HepG2 (cell line): ENCODE measurements around the gene ZNF382. TPM values are rescaled to one million over a fixed set of nuclear protein-coding genes. Genes with fewer than 3 reads are reported as not detected.

Experiments used
- CHCHD3 ChIP-seq: sonication (generic); formaldehyde crosslinking; IDR thresholded peaks from 2 replicates; pipeline ENCODE4 v1.8.0; 2022; ENCODE audit warnings: mild to moderate bottlenecking, missing genetic modification reagents, moderate library complexity
- KAT2B ChIP-seq: fragments of 150-350 bp; IDR thresholded peaks from 2 replicates; pipeline ENCODE4 v1.6.1; 2014; ENCODE audit warnings: low read depth, low read length, borderline replicate concordance
- KLF15 ChIP-seq: sonication (generic); formaldehyde crosslinking; IDR thresholded peaks from 2 replicates; pipeline ENCODE4 v1.8.1; 2023; ENCODE audit warnings: borderline replicate concordance, mild to moderate bottlenecking, inconsistent platforms, missing genetic modification reagents, mixed read lengths
- MATR3 ChIP-seq: sonication (generic); formaldehyde crosslinking; IDR thresholded peaks from 2 replicates; pipeline ENCODE4 v1.4.0; 2020; ENCODE audit warnings: missing genetic modification reagents
- NFATC3 ChIP-seq: sonication (generic); formaldehyde crosslinking; IDR thresholded peaks from 2 replicates; pipeline ENCODE4 v1.5.1; 2020; ENCODE audit warnings: mild to moderate bottlenecking, missing genetic modification reagents
- RXRB ChIP-seq: IDR thresholded peaks from 2 replicates; pipeline ENCODE4 v1.6.1; 2016; ENCODE audit warnings: borderline replicate concordance, missing genetic modification reagents, missing compliant biosample characterization
- YEATS4 ChIP-seq: sonication (generic); formaldehyde crosslinking; IDR thresholded peaks from 2 replicates; pipeline ENCODE4 v1.4.0; 2020; ENCODE audit warnings: missing genetic modification reagents, borderline replicate concordance
- ZFYVE20 ChIP-seq: sonication (generic); formaldehyde crosslinking; IDR thresholded peaks from 2 replicates; pipeline ENCODE4 v1.8.0; 2023; ENCODE audit warnings: low read depth, mild to moderate bottlenecking, moderate library complexity, missing genetic modification reagents, borderline replicate concordance
- ZNF225 ChIP-seq: sonication (generic); formaldehyde crosslinking; IDR thresholded peaks from 2 replicates; pipeline ENCODE4 v1.4.0; 2020; ENCODE audit warnings: mild to moderate bottlenecking, missing genetic modification reagents
- ZNF792 ChIP-seq: IDR thresholded peaks from 2 replicates; pipeline ENCODE4 v1.6.1; 2016
- polyA plus RNA-seq, 8 experiments: library from polyadenylated mRNA; depleted of rRNA in 3 of 8; stranded (reverse) in 7 of 8; unstranded in 1 of 8; fragments of >200 nt; fragmentation: Illumina TruSeq in 4 of 8; extraction: Trizol in 4 of 8; gene quantifications; 2 replicates each; pipeline versions ENCODE4 v1.2.1 to v1.2.3, GENCODE V29; 2011 to 2016; ENCODE audit warnings: low read depth in 4 of 8, missing spikeins in 1 of 8, mixed read lengths in 1 of 8; ENCODE audit not compliant: insufficient read depth in 1 of 8
- total RNA-seq, 5 experiments: library from RNA; depleted of rRNA; stranded (reverse); fragments of >200 nt; fragmentation: Illumina TruSeq; extraction: Trizol; gene quantifications; 2 replicates each; pipeline ENCODE4 v1.2.3, GENCODE V29; 2016; ENCODE audit warnings: low read depth in 1 of 5
- TF ChIP-seq, protein P1 (sequence below): sonication (generic); formaldehyde crosslinking; IDR thresholded peaks from 2 replicates; pipeline ENCODE4 v1.4.0; 2020; ENCODE audit warnings: missing genetic modification reagents, borderline replicate concordance
- TF ChIP-seq, protein P2 (sequence below): sonication (generic); formaldehyde crosslinking; IDR thresholded peaks from 2 replicates; pipeline ENCODE4 v1.5.0; 2020; ENCODE audit warnings: missing genetic modification reagents
- TF ChIP-seq, protein P3 (sequence below): sonication (generic); formaldehyde crosslinking; IDR thresholded peaks from 2 replicates; pipeline ENCODE4 v1.8.0; 2022; ENCODE audit warnings: missing genetic modification reagents, mild to moderate bottlenecking, inconsistent platforms, borderline replicate concordance
- TF ChIP-seq, protein P4 (sequence below): sonication (generic); formaldehyde crosslinking; IDR thresholded peaks from 2 replicates; pipeline ENCODE4 v1.4.0; 2020; ENCODE audit warnings: missing genetic modification reagents
- TF ChIP-seq, protein P5 (sequence below): sonication (generic); formaldehyde crosslinking; IDR thresholded peaks from 2 replicates; pipeline ENCODE4 v1.4.0; 2020; ENCODE audit warnings: missing genetic modification reagents, mild to moderate bottlenecking, borderline replicate concordance
- TF ChIP-seq, protein P6 (sequence below): IDR thresholded peaks from 2 replicates; pipeline ENCODE4 v1.6.1; 2016; ENCODE audit warnings: missing compliant biosample characterization, missing genetic modification reagents, borderline replicate concordance

The ZNF382 gene
- total and polyA plus RNA-seq, 2 of the 13 experiments (the other 11 are each of a cell fraction or from before 2014, with no cell fraction given), result 2.3 to 6.8 TPM

DNA sequence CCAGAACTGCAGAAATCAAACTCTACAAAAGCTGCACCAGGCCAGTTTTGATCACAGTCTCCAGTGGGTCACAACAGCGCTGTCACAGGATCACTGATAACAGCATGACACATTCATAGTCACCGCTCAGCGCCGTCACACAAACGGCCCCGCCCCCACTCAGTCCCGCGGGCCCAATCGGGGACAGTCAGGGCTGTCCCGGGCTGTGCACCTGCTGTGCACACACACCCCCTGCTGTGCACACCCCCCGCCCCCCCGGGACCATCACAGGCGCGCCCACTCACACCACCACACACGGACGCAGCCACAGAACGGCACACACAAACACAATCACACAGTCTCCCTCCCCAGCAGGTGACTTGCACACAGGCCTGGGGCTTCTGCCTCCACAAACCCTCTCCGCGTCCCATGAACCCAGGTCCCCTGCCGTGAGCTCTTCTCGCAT is 435 bp upstream of the ZNF382 start (continued):
- TF ChIP-seq, protein P1, sequence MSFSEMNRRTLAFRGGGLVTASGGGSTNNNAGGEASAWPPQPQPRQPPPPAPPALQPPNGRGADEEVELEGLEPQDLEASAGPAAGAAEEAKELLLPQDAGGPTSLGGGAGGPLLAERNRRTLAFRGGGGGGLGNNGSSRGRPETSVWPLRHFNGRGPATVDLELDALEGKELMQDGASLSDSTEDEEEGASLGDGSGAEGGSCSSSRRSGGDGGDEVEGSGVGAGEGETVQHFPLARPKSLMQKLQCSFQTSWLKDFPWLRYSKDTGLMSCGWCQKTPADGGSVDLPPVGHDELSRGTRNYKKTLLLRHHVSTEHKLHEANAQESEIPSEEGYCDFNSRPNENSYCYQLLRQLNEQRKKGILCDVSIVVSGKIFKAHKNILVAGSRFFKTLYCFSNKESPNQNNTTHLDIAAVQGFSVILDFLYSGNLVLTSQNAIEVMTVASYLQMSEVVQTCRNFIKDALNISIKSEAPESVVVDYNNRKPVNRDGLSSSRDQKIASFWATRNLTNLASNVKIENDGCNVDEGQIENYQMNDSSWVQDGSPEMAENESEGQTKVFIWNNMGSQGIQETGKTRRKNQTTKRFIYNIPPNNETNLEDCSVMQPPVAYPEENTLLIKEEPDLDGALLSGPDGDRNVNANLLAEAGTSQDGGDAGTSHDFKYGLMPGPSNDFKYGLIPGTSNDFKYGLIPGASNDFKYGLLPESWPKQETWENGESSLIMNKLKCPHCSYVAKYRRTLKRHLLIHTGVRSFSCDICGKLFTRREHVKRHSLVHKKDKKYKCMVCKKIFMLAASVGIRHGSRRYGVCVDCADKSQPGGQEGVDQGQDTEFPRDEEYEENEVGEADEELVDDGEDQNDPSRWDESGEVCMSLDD, result no peak
- TF ChIP-seq CHCHD3, result no peak
- no peak for TF ChIP-seq MATR3 (CRISPR knock-in tag)
- TF ChIP-seq RXRB (CRISPR knock-in tag), result no peak
- TF ChIP-seq, protein P2, sequence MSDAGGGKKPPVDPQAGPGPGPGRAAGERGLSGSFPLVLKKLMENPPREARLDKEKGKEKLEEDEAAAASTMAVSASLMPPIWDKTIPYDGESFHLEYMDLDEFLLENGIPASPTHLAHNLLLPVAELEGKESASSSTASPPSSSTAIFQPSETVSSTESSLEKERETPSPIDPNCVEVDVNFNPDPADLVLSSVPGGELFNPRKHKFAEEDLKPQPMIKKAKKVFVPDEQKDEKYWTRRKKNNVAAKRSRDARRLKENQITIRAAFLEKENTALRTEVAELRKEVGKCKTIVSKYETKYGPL, result no peak
- no peak for TF ChIP-seq KAT2B
- no peak for TF ChIP-seq ZNF792
- no peak; the same call in 1 of the 2 replicates for TF ChIP-seq YEATS4 (CRISPR knock-in tag)
- TF ChIP-seq, protein P3, sequence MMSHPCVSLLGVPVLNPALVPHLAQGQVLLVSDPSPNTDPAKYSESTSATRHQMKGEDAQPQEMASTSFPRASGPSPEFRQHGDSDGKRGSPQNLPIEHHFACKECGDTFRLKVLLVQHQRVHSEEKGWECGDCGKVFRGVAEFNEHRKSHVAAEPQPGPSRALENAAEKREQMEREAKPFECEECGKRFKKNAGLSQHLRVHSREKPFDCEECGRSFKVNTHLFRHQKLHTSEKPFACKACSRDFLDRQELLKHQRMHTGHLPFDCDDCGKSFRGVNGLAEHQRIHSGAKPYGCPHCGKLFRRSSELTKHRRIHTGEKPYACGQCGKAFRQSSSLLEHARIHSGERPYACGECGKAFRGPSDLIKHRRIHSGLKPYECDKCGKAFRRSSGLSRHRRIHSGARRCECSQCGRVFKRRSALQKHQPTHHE (CRISPR knock-in tag), result no peak; the same call in 1 of the 2 replicates
- no peak for TF ChIP-seq KLF15 (CRISPR knock-in tag)
- no peak for TF ChIP-seq ZNF225 (CRISPR knock-in tag)
- TF ChIP-seq, protein P4, sequence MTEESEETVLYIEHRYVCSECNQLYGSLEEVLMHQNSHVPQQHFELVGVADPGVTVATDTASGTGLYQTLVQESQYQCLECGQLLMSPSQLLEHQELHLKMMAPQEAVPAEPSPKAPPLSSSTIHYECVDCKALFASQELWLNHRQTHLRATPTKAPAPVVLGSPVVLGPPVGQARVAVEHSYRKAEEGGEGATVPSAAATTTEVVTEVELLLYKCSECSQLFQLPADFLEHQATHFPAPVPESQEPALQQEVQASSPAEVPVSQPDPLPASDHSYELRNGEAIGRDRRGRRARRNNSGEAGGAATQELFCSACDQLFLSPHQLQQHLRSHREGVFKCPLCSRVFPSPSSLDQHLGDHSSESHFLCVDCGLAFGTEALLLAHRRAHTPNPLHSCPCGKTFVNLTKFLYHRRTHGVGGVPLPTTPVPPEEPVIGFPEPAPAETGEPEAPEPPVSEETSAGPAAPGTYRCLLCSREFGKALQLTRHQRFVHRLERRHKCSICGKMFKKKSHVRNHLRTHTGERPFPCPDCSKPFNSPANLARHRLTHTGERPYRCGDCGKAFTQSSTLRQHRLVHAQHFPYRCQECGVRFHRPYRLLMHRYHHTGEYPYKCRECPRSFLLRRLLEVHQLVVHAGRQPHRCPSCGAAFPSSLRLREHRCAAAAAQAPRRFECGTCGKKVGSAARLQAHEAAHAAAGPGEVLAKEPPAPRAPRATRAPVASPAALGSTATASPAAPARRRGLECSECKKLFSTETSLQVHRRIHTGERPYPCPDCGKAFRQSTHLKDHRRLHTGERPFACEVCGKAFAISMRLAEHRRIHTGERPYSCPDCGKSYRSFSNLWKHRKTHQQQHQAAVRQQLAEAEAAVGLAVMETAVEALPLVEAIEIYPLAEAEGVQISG (CRISPR knock-in tag), result 0 out of 2 replicates have a peak, but pooled peaks have one; percentile 5
- TF ChIP-seq ZFYVE20 (CRISPR knock-in tag), result no peak
- TF ChIP-seq, protein P5, sequence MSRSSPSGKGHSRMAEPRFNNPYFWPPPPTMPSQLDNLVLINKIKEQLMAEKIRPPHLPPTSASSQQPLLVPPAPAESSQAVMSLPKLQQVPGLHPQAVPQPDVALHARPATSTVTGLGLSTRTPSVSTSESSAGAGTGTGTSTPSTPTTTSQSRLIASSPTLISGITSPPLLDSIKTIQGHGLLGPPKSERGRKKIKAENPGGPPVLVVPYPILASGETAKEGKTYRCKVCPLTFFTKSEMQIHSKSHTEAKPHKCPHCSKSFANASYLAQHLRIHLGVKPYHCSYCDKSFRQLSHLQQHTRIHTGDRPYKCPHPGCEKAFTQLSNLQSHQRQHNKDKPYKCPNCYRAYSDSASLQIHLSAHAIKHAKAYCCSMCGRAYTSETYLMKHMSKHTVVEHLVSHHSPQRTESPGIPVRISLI (CRISPR knock-in tag), result no peak
- TF ChIP-seq, protein P6, sequence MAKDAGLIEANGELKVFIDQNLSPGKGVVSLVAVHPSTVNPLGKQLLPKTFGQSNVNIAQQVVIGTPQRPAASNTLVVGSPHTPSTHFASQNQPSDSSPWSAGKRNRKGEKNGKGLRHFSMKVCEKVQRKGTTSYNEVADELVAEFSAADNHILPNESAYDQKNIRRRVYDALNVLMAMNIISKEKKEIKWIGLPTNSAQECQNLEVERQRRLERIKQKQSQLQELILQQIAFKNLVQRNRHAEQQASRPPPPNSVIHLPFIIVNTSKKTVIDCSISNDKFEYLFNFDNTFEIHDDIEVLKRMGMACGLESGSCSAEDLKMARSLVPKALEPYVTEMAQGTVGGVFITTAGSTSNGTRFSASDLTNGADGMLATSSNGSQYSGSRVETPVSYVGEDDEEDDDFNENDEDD, result peak; percentile 95; the same call in 1 of the 2 replicates
- no peak for TF ChIP-seq NFATC3 (CRISPR knock-in tag)
